Superior temporal gyrus (tissue), 1 donor: Measurements from ENCODE around the gene GFRA1.

ENCODE experiments used
- DNase-seq: peaks from one replicate; pipeline ENCODE4 v3.0.0-alpha.2; 2016; ENCODE audit errors: extremely low spot score

Gene GFRA1

DNA sequence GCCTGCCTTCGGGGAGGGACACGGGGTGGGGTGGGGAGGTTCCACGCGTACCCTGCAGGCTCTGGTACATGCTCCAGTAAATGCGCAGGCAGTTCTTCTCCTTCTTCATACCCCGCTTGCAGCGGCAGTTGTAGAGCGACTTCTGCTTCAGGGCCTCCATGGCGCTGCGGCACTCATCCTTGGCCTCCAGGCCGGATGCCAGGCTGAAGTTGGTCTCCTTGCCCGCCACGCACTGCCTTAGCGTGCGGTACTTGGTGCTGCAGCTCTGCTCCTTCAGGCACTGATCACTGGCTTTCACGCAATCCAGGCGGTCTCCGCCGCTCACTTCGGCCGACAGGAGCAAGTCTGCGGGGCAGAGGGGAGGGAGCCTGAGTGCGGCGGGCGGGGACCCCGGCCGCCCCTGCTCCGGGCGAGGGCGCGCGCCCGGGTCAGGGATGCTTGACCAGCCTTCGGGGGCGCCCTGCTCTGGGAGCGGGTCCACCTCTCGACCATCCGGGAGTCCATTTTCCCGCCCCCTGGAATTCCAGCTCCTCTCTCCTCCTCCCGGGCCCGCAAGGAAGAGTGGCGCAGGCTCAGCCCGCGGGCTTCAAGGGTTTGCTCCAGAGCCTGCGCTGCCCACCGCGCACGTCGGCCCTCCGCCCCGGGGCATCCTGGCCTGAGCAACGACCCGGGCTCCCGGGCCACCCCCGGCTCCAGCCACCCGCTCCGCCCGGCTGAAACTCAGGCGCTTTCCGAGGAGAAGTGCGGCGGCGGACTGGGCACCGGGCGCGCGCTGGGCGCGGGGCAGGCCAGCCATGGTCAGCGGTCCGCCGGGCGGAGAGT is 2.0 kb downstream of the GFRA1 start:
- DNase-seq, result no peak

DNA sequence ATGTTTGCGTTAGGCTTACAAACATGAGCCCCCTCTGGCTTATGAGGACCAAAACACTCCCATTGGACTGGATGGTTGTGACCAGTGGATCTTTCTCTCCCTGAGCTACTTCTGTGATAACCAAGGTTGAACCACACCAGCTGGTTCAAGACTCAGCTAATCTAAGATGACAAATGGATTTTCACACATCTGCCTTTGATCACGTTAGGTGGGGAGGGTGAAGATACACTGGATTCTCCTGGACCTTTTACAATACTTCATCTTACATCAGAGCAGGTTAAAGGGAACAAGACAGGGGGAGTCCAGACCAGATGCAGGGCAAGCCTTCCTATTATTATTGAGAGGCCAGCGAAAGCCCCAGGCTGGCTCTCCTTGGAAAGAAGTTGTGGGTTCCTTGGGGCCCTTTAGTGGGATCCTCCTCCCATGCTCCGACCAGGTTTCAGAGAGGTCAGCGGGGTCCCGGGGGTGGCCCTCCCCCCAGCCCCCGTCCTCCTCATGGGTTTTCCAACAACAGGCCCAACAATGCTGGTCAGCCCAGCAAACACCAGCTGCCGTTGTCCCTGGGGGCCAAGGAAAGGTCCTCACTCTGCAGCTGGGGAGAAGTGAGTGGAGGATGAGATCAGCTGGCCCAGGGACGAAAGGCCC is 2.8 kb downstream of the GFRA1 start:
- no peak for DNase-seq

DNA sequence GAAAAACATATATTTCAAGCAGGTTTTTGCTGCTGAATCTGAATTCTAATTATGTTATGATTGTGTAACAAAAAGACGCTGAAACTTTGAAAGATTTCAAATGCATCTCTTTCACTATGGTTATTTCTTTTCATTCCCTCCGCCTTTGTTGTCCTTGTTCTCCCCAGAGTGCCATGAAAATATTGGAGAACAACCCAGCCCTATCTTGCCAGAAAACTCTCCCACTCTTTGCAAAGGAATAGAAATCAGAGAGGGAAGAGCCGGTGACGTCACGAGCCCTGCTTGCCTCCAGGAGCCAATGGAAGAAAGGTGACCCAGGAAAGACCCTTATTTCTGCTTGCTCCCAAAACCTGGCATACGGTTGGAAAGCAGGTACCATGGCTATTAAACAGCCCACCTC is 3.4 kb downstream of the GFRA1 start:
- DNase-seq, result peak; percentile 50

DNA sequence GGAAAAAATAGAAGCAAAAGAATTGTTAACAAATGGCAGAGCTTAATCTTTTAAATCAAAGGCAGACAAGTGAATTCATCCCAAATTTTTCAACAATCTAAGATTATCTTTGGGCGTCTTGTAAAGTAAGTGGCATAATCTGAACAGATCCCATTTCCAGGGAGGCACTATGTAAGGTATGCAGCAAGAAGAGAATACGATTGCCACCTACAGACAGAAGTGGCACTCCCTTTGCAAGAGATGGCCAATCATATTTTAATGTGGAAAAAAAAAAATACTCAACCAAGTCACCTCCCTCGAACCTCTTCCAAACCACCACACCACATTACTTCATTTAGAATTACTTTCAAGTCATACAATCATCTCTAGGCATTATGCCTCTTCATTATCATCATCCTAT is 4.0 kb downstream of the GFRA1 start:
- no peak for DNase-seq

DNA sequence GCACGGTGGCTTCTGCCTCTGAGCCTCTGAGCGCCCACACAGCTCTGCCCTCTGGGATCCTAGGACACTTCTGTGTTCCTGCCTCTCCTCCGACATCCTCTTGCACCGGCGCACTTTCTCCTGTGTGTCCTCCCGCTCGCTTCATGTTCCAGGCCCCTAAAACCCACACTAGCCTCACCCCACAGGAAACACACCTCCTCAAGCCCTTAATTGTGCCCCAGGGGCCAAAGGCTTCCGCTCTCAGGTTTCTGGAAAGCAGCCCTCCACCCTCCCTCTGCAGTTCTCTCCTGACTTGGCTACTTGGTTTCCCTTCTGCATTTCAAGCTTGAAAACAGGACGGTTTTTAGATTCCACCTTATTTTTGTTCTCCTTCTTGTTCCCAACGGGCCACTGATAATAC is 7.3 kb downstream of the GFRA1 start:
- no peak for DNase-seq

DNA sequence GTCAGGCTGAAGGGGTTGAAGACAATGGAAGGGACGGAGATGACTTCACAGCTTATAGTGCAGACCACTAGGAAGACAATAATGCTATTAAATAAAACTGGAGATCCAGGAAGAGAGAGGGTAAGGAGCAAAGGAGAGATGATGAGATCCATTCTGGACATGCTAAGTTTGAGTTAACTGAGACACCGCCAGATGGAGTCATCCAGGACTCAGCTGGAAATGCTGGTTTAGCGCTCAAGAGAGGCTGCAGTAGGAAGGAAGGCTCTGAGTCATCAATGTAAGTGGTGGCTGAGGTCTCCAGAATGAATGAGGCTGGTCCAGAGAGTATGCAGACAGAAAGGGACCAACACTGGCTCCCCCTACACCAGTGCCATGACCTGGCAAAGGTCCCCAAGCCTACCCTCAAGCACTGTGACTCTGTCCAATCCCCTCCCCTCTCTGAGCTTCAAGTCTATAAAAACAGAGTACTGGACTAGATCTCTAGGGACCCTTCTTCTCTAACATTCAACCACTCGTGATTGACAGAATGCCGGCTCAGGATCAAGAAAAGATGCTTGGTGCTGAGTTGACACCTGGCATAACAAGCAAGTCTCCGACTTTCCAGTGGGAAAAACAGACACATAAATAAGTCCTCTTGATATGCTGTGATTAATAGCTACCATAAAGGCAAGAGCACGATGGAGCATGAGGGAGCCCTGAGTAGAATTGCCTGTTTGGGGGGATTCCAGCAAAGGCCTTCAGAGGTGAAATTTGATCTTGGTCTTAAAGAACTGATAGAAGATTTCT is 8.9 kb downstream of the GFRA1 start:
- no peak for DNase-seq

DNA sequence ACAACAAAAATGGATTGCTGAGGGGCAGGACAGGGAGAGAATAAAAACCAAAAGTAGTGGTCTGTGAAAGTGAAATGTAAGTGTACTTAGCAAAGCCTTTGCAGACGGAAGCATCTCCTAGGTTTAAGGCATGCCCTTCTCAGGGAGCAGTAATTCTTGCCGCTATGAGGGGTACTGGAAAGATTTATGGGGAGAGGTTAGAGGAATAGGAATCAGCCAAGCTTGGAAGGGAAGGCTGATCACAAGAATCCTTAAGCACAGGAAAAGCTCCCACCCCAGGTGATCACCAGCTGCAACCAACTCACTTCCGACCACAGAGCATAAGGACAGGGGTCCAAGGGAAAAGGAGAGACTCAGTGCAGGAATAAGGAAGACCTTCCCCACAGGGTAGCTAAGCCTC is 10.3 kb downstream of the GFRA1 start:
- no peak for DNase-seq

DNA sequence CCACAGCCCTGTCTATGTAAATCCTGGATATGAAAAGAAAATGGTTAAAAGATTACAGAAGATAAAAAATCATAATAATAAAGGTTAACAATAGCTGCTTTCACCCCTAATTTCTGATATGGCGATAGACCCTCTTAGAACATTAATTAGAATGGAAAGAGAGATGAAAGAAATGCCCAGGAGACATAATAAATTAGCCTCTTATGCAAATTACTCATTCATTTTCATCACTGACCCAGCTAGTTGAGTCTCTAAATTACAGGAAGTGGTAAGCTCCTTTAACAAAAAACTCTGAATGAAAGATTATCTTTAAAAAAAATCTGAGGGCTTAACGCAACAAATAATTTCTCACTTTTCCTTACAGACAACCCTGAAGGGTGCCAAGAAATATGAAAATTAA is 12.4 kb downstream of the GFRA1 start:
- DNase-seq, result no peak

DNA sequence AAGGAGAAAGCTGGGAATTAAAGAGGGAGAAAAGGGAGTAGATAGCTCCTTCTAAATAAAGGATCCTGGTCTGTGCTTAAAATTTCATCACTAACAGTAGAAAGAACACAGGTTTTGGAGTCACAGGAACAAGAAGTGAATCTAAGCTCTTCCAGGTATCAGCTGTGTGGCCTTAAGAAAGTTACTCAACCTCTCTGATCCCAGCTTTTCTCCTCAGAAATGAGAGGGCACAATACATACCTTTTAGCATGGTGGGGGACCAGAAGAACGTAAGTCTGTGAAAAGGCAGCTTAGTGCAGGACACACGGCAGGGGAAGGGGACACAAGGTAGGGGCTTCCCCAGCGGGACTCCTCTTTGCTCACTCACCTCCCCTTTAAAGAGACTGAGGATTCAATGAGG is 13.4 kb downstream of the GFRA1 start:
- no peak for DNase-seq

DNA sequence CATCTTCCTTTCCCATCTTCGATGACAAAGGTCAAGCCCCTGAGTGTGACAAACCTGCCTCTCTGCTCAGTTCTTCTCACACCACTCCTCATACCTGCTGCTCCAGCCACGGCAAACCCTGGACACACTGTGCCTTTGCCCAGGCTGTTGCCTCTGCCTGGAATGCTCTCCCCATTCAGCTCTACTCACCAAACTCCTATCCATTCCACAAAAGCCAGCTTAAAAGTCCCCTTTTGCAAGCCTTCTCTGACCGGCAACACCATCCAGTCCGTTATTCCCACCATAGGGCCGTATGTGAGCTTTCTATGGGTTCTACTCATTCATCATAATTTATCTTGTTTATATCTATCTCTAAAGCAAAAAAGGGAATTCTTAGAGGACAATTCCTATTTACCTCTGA is 15.2 kb downstream of the GFRA1 start:
- no peak for DNase-seq

DNA sequence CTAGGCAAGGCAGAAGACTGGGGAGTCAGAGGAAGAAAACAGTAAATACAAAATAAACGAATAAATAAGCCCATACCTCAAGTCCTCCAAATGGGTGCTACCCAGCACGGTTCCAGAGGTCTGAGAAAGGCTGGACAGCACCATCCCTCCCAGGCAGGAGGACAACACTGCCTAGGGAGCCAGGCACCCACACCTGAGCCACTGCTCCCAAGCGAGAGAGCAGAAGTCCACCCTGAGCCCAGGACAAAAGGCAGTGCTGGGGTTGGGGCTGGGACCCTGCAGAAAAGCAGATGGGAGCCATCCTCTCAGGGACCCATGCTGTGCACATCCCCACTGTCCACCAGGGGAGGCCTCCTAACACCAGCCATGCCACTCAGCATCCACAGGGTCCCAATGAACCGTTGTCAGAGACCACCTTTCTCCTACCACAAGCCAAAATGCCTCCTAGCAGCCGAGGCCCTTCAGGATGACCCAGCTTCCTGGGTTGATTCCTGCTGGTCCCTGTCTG is 16.2 kb downstream of the GFRA1 start:
- no peak for DNase-seq

DNA sequence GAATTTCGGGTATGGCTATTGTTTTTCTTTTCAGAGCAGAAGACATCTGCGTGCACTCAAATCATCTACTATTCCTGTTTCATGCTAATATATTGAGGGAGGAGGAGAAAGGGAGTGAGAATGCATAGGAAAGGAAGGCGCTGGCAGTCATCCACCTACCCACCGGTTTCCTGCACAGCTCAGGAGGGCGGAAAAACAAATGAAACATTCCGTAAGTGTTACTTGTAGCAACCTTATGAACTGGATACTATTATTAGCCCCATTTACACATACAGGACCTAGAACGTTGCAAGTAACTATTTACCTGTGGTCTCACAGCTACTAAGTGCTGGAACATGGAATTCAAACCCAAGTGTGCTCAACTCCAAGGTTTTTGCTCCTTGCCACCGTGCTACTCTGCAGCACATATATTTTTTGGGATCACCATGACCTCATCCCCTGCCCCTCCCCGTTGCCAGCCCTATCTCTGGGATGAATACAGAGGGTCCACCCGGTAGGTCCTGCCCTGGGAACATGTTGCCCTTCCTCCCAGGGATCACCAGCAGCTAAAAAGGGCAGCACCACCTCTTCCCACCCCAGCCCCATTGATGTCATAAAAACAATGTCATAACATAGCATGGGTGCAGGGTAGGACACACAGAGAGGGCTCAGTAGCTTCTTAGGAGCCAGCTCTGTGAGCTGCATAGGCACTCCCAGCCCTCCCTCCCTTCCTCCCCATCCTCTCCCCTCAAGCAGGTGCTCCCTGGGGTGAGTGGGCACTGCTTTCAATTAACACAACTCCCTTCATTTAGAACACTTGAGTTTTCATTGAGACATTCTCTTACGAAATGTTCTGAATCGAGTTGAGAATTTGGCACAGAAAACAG is 16.9 kb downstream of the GFRA1 start:
- no peak for DNase-seq

DNA sequence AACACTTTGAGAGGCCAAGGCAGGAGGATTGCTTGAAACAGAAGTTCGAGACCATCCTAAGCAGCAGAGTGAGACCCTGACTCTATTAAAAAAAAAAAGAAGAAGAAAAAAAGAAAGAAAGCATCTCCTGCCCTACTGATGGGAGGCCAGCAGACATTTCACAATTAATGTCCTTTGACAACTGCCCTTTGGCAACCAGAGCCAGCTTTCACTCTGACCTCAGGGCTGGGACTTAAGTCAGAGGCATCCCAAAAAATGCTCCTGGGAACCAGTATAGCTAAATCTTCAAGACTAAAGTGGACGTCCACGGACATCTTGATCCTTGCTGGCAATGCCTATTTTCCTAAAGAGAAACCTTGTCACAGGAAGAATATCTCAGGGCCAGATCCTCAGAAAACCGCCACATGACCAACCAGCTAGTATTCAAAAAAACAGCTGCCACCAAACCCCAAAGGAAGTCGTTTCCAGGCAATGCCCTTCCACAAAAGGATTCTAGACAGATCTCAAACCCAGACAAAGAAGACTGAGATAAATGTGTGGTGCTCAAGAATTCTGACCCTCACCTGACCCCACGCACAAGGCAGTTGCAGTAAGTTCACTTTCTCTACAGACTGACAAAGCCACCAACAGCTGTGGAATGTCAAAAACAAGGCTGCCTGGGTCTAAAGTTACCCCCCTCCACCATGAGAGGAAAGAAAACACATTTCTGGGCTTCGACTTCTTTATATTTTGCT is 18.4 kb downstream of the GFRA1 start:
- DNase-seq, result no peak

DNA sequence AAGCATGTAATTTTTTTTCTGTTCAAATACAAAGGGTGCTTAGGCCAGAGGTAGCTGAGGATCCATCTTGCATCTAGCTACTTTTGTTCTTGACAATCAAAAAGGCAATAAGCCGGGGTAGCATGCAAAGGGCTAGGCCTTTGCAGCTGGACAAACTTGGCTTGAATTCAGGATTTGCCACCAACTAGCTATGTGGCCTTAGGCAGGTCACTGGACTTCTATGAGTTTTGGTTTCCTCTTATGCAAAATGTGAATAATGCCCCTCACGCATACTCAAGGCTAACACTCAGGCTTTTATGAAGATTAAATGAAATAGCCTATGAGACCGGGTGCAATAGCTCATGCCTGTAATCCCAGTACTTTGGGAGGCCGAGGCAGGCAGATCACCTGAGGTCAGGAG is 19.3 kb downstream of the GFRA1 start:
- DNase-seq, result no peak

DNA sequence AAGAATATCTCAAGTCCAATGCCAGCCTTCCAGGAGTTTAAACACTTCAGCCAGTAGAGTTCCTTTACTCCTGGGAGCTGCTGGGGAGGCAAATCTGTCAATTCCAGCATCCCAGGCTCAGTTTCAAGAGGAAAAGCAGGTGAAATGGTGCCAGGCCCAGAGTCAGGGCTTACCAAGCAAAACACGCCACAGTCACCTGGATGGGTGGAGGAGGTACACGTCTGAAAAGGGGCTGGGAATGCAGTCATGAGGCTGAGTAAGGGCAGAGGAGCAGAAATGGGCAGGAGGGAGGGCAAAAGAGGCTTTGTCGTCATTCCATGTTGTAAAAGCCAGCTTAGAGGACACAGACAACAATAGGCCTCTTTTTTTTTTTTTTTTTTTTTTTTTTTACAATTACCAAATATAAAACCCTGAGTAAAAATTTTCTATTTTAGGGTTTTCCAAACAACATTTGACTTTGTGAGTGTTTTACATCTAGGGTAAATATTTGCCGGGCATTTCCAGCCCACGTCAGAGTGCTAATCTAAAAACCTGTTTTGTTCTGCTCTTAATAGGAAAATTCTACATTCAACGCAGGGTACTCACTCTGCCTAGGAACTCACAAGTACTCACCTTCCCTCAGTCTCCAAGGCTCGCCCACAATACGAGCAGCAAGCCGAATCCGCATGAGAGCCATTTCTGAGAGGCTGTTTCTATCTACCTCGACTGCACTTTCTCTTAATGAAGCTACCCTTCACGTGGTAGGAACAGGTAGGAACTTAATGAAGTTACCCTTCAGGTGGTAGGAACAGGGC is 21.2 kb downstream of the GFRA1 start:
- DNase-seq, result no peak

DNA sequence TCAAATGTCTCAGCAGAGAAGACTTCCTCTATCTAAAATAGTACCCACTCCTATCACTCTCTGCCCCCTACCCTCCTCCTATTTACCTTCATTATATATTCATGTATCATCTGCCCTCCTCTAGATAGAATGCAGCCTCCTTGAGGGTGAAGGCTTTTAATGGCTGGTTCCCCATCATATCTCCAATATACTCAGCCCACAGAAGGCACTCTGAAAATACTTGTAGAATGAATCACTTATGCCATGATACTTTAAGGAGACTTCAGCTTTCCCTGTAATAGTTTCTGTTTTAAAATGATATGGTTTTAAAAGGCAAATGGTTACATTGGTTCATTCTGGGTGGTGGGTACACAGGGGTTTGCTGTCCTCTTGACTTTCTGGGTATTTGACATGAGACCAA is 25.3 kb downstream of the GFRA1 start:
- no peak for DNase-seq

DNA sequence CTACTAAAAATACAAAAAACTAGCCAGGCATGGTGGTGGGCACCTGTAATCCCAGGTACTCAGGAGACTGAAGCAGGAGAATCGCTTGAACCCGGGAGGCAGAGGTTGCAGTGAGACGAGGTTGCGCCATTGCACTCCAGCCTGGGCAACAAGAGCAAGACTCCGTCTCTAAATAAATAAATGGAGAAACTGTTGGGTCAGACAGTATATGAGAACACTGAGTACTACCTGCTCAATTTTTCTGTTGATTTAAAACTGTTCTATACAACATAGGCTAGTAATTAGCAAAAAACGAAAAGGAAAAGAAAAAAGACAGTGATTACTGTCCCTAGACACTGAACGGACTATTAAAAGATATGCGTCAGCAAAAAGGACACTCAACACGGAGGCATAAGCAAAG is 26.7 kb downstream of the GFRA1 start:
- DNase-seq, result no peak

DNA sequence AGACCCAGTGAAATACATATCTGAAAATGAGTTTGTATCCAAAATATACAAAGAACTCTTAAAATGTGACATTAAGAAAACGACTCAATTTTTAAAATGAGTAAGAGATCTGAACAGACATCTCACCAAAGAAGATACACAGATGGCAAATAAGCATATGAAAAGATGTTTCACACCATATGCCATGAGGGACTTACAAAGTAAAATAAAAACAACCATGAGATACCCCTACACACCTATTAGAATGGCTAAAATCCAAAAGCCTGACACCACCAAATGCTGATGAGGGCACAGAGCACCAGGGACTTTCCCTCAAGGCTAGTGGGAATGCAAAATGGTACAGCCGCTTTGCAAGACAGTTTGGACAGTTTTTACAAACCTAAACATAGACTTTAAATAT is 27.9 kb downstream of the GFRA1 start:
- DNase-seq, result no peak

DNA sequence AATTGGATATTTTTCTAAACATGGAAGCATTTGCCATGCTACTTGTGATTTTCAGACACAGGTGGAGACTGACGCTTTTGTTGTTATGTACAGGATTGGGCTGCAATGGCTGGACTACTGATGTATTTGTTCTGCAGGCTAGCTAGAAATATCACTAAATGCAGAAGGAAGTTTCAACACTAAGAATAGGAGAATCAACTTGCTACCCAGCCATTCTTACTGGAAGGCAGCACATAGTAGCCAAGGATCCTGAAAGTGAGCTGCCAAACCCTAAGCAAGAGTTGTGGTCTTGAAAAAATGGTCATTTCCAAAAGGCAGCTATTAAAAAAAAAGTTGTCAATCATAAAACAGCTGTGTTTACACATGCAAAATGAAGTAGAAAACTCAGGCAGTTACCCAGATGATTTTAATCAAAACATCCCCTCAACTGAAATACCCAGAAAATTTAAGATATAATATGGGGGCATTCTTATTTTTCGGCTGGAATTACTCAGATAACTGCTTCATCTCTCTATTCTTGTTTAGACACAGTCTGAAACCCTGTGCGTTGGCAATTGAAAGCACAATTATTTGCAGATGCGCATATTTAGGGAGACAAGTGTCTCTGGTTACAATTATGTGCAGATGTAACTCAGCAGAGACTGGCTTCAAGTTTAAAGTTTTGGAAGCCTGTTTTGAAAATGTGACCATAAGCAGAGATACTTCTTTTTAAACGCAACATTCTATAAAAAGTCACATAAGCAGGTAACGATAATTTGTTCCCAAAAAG is 31.2 kb downstream of the GFRA1 start:
- no peak for DNase-seq
